Activated CD4-positive, alpha-beta T cell treated with anti-CD3 and anti-CD28 coated beads, Interleukin-2, amount 50 U/mL, for 16 hours (primary cell): ENCODE results near the gene PPP1R12A.

Source experiments
- DNase-seq: peaks from one replicate; pipeline ENCODE4 v3.0.0-alpha.2; 2020

Gene PPP1R12A

DNA sequence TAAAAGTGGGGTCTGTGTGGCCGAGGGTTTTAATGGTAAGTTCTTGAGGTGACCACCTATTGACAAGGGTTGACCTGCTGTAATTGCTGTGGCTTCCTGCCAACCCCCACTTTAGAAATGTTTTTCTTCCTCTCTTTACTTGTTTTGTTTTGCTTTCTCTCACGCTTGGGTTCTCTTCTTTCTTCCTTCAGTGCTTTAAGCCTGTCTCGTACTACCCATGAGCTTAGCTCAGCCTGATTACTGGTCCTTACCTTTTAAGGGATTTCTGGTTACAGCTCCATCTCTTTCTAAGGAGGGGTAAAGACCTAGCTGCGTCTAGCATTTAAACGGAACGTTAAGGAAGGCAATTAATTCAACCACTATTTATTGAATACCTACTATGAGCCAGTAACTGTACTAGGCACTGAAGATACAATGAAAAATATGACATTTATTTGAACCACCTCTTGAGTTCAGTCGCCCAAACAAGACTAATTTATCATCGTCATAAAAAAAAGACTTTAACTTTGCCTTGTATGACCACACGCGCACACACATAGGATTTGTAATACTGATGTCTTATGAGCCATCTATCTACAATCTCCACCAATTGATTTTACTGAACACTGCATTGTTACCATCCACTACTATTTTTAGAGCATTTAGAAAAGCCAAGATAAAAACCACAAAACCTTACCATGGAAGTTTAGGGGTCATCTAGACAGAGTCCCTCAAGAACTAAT, 888 bp upstream of the PPP1R12A start:
- no peak for DNase-seq

DNA sequence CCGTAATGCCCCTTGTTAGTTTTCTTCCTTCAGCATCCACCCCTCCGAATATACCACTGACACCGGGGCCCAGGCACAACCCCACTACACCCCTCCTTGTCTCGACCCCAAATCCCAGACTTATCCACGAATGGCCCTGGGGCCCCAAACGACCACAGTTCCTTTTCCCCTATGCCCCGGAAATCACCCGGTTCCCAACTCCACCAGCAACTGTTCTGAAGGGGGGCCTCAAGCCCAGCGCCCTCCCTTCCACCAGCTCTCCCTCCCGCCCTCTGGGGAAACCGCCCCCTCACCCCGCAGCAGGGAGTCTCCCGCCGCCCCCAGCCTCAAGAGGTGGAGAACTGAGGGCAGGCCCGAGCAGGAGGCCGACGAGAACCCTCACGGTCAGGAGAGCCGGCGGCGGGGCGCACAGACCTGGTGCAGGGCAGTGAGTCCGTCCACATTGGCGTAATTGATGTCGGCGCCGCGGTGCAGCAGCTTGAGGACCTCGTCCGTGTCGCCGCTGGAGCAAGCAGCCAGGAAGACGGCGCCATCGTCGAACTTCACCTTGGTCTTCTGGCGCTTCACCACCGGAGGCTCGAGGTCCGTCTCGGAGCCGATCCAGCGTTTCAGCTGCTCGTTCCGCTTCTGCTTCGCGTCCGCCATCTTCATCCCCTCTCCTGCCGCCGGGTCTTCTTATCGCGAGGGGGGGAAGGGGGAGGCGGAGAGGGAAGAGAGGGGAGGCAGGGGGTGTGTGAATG, 446 bp downstream of the PPP1R12A start:
- peak; percentile 34 for DNase-seq

DNA sequence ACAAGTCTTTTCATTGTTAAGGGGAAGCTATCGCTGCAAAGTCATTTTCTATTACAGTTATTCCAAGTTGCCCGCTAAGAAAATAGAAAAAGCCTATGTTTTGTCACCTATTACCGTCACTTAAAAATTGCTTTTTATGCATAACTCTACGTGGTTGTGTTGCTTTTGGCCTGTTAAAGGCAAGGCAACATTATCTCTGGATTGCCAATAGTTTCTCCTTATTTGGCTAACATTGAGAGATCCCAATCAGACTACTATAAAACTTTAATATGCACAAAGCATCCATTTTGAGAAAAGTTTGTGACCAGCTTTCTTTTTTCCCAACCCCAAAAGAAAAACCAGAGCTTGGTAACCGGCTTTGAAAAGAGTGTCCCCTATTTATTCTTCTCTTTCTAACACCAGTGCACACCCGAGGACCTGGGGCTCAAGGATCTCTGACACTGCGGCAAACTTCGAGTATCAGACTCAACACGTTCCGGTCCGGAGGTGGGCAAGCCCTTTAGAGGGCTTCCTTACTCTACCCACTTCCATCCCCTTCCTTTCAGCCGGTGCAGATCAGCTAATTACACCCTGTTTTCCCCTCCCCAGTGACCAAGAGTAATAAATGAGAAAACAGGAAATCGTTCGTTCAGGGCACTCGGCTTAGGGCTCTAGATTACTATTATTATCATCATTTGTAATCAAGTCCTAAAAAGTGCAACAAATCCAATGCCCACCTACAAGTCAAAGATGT, 1.2 kb downstream of the PPP1R12A start:
- peak; percentile 27 for DNase-seq

DNA sequence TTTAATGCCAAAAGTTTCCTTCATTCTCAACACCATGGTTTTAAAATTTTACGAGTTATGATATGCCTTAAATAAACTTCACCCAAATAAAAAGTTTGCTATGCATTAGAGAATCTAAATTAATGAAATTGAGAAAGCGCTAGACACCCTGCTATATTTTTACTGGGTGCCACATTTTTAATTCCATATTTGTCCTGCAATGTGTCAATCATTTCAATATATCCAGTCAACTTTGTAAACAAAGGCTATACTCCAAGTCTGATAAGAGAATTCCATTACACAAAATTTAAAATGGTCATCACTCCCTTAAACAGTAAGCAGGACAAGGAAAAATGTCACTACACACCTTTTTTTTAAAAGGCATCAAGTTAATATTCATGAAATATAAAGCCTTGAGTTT, 1.9 kb downstream of the PPP1R12A start:
- DNase-seq: no peak

DNA sequence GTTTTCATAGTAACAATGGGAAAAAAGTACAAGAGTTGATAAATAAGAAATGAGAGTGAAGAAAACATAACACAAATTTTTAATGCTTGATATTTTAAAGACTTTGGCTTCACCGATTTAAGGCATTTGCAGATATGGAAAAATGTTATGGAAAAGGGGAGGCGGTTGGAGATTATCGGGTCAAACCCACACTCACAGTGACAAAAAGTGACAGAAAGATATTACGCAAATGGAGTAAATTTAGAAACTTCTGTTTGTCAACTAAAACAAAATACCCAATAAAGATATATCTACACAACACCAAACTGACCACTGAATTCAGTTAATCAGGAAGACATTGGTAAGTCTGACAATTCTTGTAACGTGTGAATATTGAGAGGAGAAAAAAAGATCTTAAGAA, 2.5 kb downstream of the PPP1R12A start:
- DNase-seq: no peak

DNA sequence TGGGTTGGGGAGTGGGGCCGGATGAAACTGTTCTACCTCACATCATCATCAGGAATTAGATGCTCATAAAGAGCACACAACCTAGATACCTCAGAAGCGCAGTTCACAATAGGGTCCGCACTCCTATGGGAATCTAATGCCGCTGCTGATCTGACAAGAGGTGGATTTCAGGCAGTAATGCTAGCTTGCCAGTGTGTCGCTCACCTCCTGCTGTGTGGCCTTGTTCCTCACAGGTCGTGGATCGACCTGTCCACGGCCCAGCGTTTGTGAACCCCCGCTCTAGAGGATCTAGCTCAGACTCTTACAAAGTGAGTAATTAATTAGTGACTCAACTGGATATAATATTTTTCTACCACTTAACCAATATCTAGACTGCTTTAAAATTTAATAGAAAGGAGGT, 5.8 kb downstream of the PPP1R12A start:
- DNase-seq: no peak

DNA sequence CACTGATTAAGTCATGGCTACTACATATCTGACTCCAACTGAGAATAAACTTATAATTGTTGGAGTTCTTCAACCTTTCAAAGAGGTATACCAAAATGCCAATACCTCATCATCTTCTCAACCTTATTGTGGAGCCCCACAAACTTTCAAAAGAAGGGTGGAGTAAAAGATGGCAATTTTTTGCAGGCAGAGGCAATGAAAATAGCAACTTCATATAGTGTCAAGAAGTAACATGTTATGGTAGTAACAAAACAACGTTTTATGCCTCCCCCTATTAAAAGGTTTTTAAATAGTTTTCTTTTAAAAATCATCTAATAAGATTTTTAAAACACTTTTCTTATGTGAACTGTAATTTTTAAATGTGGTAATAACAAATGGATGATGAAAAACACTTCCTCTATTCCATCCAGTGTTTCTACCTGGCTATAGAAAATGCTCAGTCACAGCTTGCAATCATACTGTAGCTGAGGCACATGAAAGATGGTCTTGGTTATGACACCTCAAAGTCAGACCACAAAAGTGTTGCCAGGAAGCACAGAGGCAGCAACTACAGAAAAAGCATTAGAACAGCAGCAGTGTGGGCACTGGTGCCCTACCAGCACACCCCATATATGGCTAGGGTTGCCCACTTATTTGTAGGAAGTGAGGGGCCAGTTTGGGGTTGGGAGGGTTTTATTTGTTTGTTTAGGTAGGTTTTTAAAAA, 7.0 kb downstream of the PPP1R12A start:
- peak; percentile 90 for DNase-seq

DNA sequence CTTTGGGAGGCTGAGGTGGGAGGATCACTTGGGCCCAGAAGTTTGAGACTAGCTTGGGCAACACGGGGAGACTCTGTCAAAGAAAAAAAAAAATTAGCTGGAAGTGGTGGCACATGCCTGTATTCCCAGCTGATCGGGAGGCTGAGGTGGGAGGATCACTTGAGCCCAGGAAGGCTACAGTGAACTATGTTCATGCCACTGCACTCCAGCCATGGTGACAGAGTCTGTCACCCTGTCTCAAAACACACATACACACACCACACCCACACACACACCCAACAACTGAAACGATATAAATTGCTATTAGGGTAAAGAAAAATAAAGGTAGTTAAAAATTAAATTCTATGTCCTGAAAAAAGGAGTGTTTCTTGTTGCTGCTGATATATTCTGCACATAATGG, 7.9 kb downstream of the PPP1R12A start:
- DNase-seq: no peak

DNA sequence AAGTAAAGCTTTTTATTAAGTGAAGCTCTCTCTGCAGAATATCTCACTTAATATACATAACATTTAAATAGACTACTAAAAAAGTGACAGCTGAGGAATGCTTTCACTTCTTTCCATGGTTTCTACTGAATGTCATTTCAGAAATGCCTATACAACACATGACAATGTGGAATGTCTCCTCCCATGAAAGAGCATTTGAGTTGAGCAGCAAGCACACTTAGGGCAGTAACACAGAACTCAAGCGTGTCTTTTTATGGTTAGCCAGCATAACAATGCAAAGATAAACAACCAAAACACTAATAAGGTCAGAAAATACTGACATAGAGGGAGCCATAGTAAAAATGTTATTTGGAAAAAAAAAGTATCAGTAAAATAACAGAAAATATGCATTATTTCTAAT, 9.4 kb downstream of the PPP1R12A start:
- DNase-seq: no peak

DNA sequence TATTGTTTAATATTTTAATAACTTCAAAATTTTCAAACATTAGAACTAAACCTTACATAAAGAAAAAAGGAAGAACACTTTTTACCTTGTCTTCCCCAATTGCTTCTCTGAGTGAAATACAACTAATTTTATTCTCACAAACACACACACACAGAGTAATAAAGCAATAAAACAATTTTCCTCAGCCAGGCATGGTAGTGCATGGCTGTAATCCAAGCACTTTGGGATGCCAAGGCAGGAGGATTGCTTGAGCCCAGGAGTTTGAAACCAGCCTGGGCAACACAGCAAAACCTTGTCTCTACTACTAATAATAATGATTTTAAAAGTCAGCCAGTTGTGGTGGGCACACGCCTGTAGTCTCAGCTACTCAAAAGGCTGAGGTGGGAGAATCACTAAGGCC, 13.1 kb downstream of the PPP1R12A start:
- DNase-seq: no peak

DNA sequence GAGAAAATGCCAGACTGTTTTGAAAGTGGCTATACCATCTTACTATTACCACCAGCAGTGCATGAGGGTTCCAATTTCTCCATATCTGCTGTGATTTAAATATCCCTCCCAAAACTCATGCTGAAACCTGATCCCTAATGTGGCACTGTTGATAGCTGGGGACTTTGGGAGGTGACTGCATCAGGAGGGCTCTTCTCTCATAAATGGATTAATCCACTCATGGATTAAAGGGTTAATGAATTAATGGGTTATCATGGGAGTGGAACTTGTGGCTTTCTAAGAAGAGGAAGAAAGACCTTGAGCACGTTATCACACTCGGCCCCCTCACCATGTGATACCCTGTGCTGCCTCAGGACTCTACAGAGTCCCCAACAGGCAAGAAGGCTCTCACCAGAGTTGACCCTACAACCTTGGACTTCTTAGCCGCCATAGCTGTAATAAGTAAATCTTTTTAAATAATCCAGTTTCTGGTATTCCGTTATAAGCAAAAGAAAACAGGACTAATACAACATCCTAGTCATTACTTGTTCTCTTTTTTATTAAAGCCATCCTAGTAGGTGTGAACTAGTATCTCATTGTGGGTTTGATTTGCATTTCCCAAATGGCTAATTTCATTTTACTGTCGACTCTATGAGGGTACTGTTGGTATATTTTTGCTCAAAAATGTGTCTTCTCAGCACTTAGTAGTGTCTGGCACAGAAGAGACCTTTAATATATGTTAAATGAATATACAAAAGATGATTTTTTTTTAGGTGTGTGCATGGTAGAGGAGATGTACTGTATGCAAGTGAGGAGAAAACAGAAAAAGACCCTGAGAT, 14.3 kb downstream of the PPP1R12A start:
- no peak for DNase-seq

DNA sequence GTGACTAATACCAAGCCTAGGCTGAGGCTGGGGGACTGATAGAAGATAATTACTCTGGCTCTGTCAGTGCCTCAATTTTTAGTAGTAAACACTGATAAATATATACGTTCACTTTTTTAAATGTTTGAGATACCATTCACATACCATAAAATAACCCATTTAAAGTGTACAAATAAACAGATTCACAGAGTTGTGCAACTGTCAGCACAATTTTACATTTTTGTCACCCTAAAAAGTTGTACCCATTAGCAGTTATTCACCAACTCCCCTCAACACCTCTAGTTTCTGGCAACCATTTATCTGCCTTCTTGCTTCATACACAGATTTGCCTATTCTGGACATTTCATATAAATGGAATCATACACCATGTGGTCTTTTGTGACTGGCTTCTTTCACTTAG, 15.1 kb downstream of the PPP1R12A start:
- DNase-seq: no peak

DNA sequence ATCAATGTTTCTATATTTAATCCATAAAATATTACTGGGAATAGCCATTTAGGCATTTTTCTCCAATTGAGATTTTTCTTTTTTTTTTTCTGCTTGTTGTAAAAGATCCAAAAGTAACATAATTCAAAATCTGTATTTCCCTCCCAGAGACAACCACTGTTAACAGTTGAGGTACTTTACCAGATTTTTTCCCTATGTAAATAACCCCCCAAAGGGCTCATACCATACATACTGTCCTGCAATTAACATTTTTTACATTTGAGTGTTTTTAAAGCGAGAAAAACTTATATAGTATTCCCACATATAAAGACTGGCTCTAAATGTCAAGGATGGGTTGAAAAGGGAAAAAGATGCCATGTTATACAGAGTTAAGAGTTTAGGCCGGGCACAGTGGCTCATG, 18.1 kb downstream of the PPP1R12A start:
- no peak for DNase-seq

DNA sequence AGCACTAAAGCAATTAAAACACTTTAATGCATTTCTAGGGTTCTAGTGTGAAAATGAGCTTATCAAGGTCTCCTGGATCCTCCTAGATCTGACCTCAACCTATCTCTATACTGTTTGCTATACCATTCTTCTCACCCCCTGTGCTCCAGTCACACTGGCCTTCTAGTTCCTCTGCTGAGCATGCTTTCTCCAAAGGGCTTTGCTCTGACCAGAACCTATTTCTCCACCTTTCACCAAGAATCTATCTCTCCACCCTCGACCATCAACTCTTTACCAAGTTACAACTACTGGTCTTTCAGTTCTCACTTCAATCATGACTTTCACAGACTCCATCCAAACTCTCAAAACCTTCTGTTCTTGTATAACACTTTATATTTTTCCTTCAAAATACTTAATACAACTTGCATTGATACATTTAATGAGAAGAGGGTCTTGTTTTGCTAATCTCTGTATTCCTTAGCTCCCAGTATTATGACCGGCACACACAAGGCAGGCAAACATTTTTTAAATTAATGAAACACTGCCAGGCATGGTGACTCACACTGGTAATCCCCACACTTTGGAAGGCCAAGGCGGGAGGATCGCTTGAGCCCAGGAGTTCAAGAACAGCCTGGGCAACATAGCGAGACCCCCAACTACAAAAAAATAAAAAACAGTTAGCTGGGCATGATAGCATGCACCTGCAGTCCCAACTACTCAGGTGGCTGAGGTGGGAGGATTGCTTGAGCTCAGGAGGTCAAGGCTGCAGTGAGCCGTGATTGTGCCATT, 22.8 kb downstream of the PPP1R12A start:
- DNase-seq: no peak

DNA sequence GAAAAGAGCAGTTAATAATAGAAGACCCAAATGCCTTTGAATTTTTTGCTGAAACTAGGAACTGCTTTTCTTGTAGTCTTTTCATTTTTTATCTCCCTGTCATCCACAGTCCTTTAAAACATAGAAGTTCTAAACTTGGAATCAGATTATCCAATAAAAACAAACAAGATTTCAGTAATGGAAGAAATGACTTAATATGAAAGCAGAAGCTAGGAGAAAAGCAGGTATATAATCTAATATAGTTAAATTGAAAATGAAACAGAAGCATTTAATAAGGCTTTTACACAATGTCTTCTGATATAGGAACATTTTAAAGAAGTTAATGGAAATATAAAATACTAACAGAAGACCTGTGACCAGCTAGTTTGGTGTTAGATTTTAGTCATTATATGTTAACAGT, 26.5 kb downstream of the PPP1R12A start:
- DNase-seq: no peak

DNA sequence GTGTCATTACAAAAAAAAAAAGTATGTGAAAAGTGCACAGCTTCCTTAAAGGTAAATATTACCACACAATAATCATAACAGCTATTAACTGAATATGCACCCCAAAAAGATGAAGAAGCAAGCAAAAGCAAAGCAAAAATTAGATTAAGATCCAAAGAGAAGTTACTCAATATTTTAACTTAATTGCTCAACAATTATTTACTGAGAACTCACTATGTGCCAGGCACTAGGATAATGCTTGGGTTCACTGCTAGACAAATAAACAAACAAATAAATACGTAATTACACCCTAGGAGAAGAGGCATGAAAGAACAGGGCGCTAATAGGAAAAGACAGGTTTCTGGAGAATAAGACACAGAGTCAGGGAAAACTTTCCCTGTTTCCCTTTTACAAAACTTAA, 33.4 kb downstream of the PPP1R12A start:
- DNase-seq: no peak

DNA sequence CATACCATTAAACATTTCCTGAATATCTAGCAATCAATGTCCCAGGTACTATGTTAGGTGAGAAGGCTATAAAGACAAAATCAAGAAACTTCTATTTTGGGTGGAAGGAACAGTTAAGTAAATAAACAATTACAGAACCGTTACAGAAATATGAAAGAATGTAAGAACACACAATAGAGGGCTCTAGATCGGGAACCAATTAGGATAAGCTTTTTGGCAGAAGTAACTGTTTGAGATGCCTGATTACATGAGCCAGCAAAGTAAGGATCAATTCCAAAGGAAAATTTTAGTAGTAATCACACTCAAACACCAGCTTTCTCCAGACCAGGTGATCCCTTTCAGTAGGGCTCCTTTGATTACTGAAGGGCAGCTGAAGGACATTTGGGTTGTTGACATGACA, 33.9 kb downstream of the PPP1R12A start:
- no peak for DNase-seq

DNA sequence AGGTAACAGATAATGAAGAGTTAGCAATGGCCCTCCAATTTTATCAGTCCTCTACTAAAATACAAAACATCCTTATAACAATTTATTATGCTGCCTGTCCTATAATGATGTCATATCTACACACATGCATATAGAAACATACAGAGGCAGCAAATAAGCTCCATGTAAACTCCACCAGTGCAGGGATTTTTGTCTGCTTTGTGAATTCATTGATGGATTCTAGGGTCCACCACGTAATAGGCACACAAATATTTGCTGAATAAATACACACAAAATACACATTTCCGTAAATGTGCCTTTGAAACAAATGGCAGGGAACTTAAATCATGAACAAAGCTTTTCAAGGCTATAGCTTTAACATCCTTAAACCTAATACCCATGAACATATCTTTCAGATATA, 34.7 kb downstream of the PPP1R12A start:
- DNase-seq: no peak

DNA sequence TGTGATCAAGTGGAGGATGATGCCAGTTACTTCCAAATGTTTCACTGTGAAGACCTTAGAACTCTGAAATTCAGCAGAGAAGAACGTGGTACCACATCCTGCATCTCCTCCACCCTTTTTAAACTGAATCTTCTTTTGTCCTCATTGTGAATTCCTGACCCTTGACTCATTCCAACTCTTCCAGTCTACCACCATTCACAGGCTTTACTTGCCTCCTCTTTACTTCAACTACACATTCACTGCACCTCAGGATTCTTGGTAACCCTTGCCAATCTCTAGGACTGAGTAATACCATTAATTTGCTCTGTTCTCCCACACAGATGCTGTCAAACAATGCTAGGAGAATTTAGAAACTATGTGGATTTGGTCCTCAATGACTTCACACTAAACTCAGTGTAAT, 37.3 kb downstream of the PPP1R12A start:
- no peak for DNase-seq

DNA sequence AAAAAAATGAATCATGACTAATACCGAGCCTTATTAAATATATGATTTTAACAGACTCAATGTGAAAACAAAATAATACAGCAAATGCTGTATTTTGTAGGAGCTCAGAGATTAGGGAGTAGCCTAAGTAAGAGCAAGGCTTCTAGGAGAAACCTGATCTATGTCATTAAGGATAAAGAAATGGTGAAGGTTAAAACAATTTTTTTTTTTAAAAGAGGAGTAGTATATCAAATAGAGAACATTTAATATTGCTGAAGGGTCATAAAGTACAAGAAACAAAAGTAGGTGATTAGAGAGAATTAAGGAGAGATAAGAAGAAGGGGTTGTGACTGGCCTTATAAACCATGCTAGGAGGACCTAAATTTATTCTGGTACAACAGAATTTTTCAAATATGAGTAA, 39.1 kb downstream of the PPP1R12A start:
- DNase-seq: no peak

DNA sequence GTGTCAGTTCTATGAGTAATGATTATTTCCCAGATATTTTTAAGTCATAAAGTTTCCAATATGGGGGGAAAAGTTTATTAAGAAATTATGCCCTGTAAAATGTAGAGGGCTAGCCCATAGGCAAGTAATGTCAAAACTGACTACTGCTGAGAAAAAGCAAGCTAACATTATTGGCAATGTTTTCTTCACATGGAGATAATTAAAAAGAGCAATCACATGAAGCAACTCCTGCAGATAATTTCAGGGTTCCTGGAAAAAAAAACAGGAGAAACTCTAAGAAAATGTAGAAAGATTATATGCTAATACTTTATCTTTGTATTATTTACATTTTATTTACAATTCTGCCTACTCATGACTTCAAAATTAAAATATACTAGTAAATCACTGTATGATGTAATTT, 39.8 kb downstream of the PPP1R12A start:
- no peak for DNase-seq
